Transverse colon (tissue), 4 donors: ENCODE results near the gene TANK. TPM values are rescaled to one million over a fixed set of nuclear protein-coding genes. Genes with fewer than 3 reads are reported as not detected.

Experiments used
- DNase-seq: peaks from one replicate; pipeline ENCODE4 v3.0.0-alpha.2; 2019
- H3K27ac ChIP-seq, 4 donors: fragments of 200-600 bp; sonication (generic); 2 replicates each; pipeline ENCODE4 v1.5.1; 2016 to 2018; ENCODE audit warnings: inconsistent platforms in 4 of 4
- H3K27me3 ChIP-seq: fragments of 200-600 bp; sonication (generic); 2 replicates; pipeline ENCODE4 v1.5.1; 2017; ENCODE audit warnings: inconsistent platforms
- H3K36me3 ChIP-seq, 4 donors: fragments of 200-600 bp; sonication (generic); 2 replicates each; pipeline ENCODE4 v1.5.1; 2017 to 2019; ENCODE audit warnings: inconsistent platforms in 4 of 4
- H3K4me1 ChIP-seq, 4 donors: fragments of 200-600 bp; sonication (generic); 2 replicates each; pipeline ENCODE4 v1.5.1; 2017 to 2020; ENCODE audit warnings: inconsistent platforms in 4 of 4
- H3K4me3 ChIP-seq, 4 donors: fragments of 200-600 bp; sonication (generic); 1 replicate in 1 of 4; 2 replicates in 3 of 4; pipeline versions ENCODE4 v1.5.1 to v1.6.1; 2017 to 2019; ENCODE audit warnings: inconsistent platforms in 4 of 4
- H3K9me3 ChIP-seq, 2 donors: fragments of 200-600 bp; sonication (generic); 2 replicates each; pipeline ENCODE4 v1.5.1; 2017 to 2019; ENCODE audit warnings: inconsistent platforms in 2 of 2
- EP300 ChIP-seq: sonication (generic); formaldehyde crosslinking; IDR thresholded peaks from one replicate; pipeline ENCODE4 v1.6.1; 2017; ENCODE audit warnings: antibody characterized with exemption, low read depth
- POLR2A ChIP-seq: fragments of 450-650 bp; IDR thresholded peaks from one replicate; pipeline ENCODE4 v1.6.1; 2016; ENCODE audit warnings: antibody characterized with exemption, mild to moderate bottlenecking, moderate library complexity
- POLR2AphosphoS5 ChIP-seq, 3 donors: sonication (generic); formaldehyde crosslinking; IDR thresholded peaks; one replicate each; pipeline ENCODE4 v1.6.1; 2016; ENCODE audit warnings: antibody characterized with exemption in 3 of 3
- WGBS, 2 donors: methylation state at CpG; one replicate each; pipeline ENCODE4 v1.1.5; 2018; ENCODE audit warnings: low coverage in 1 of 2; 5-methylcytosine and 5-hydroxymethylcytosine counted together
- in situ Hi-C, 4 donors: fragments of 200-750 bp; cut with MboI; loops; one replicate each; pipeline versions ENCODE4 v1.15.0 to v1.15.1; 2017; ENCODE audit warnings: low sequenced_read_pairs in 3 of 4, low pct_ligation_motif_present in 1 of 4, low pct_unique_long_range_greater_than_20kb in 1 of 4
- intact Hi-C: fragments of 100-400 bp; cut with DNase I; formaldehyde crosslinking; loops from one replicate; pipeline ENCODE4 v1.15.1; 2023; ENCODE audit warnings: low total_unique reads
- total RNA-seq, 4 donors: library from RNA; depleted of rRNA; stranded (reverse); fragments of >200 nt; gene quantifications; one replicate each; pipeline ENCODE4 v1.1.0, GENCODE V29; 2016
- TF ChIP-seq, protein P1 (sequence below), 5 experiments: fragments of 200-600 bp in 3 of 5; fragments of 450-650 bp in 2 of 5; sonication (generic) in 3 of 5; IDR thresholded peaks; 1 replicate in 2 of 5; 2 replicates in 3 of 5; pipeline ENCODE4 v1.5.1; 2016 to 2017; ENCODE audit warnings: antibody characterized with exemption in 5 of 5, inconsistent platforms in 3 of 5, mild to moderate bottlenecking in 2 of 5, moderate library complexity in 1 of 5

The TANK gene
- total RNA-seq, 4 donors from 2014 or later = 35.0 to 107 (median 58.0) TPM

DNA sequence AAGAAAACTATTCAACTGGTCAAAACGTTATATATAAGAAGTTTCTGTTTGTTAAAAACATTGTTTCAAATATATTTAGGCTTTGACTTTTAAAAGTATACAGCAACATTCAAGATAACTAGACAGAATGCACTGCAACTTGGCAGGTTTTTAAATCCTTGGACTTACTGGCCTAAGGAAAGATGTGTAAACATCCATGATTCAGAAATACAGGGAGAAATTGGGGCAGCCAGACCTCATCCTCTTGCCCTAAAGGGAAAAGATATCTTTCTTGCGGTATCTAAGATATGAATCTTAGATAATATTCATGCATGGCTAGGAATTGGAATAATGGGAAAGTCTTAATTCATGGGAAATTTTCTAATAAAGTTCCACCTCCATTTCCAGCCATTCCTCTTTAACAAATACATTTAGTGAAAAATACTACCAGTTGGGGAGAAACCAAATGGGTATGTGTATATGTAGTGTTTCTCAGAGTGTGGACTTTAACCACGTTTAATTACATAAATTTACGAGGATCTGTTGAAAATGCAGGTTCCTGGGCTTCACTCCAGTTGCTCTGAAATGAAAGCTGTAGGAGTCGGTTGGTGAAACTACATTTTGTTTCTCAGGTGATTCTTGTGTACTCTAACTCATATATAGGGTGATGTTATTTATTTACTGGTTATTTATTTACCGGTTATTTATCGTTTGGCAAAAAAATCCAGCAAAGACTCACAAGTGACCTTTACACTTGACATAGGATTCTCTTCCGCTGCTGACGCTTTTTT, 587 bp upstream of the TANK start:
- peak overlapping the region in 3 of 4 donors; percentile 60 to 75 (median 63) for H3K4me3 ChIP-seq
- peaks cover 5 to 45% (median 24%) of the 10 kb centered on the region in 4 donors for H3K4me1 ChIP-seq
- no peaks in the 10 kb centered on the region for H3K9me3 ChIP-seq
- peak overlapping the region; percentile 94 to 97 (median 96) for H3K27ac ChIP-seq
- peaks cover 0 to 8% (median 0%) of the 10 kb centered on the region in 4 donors for H3K36me3 ChIP-seq
- no peaks in the 10 kb centered on the region for H3K27me3 ChIP-seq
- intact Hi-C loops = no loop called here
- TF ChIP-seq, protein P1, sequence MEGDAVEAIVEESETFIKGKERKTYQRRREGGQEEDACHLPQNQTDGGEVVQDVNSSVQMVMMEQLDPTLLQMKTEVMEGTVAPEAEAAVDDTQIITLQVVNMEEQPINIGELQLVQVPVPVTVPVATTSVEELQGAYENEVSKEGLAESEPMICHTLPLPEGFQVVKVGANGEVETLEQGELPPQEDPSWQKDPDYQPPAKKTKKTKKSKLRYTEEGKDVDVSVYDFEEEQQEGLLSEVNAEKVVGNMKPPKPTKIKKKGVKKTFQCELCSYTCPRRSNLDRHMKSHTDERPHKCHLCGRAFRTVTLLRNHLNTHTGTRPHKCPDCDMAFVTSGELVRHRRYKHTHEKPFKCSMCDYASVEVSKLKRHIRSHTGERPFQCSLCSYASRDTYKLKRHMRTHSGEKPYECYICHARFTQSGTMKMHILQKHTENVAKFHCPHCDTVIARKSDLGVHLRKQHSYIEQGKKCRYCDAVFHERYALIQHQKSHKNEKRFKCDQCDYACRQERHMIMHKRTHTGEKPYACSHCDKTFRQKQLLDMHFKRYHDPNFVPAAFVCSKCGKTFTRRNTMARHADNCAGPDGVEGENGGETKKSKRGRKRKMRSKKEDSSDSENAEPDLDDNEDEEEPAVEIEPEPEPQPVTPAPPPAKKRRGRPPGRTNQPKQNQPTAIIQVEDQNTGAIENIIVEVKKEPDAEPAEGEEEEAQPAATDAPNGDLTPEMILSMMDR (IDR thresholded peaks at IDR 0.05) = no peak
- TF ChIP-seq POLR2AphosphoS5 (IDR thresholded peaks at IDR 0.05) (no peak), EP300 (no peak), POLR2A (no peak)
- no peak for DNase-seq
- 10 to 11% methylated on average over 9 of the region's 9 CpGs for WGBS, 2 donors
- in situ Hi-C loops = no loop called here

- Histone ChIP-seq H3K27me3 (no peaks in the 10 kb centered on the region), H3K9me3 (no peaks in the 10 kb centered on the region), H3K4me1 (peaks cover 8 to 60% (median 26%) of the 10 kb centered on the region in 4 donors), H3K36me3 (peaks cover 0 to 8% (median 0%) of the 10 kb centered on the region in 4 donors), H3K27ac (peak overlapping the region; percentile 94 to 97 (median 96)), H3K4me3 (peak overlapping the region; percentile 60 to 82 (median 69))
- no peak for DNase-seq
- WGBS, 2 donors = 5 to 6% methylated on average over 10 to 13 of the region's 13 CpGs
- intact Hi-C loops (no loop called here), in situ Hi-C loops (no loop called here)
- TF ChIP-seq POLR2AphosphoS5 (IDR thresholded peaks at IDR 0.05) (no peak), POLR2A (no peak), EP300 (no peak)
- TF ChIP-seq, protein P1 (IDR thresholded peaks at IDR 0.05) = no peak
Observed at GRCh38 chr2:161161074-161161706, 962 bp downstream of the TANK start.

DNA sequence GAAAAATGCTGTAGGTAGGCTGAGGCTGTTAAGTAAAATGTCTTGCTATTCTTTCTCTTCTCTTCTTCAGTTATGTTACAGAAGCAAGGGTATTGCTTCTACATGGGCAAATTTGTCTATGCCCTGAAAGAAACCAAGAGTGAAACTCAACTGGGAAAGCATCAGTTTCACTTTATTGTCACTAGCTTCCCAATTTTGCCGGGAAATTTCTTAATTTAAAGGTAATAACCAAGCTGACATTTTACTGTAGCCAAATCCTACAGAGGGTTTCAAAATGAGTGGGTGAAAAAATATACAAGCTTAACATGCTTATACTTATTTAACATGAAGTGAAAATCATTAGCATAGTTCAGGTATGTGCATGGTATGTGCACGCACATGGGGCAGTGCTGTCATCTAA, 3.2 kb downstream of the TANK start:
- no peak overlapping the region for H3K27ac ChIP-seq
- no peak overlapping the region for H3K4me3 ChIP-seq
- in situ Hi-C loops = no loop called here
- TF ChIP-seq, protein P1 (IDR thresholded peaks at IDR 0.05) = no peak
- TF ChIP-seq POLR2AphosphoS5 (IDR thresholded peaks at IDR 0.05) (no peak), EP300 (no peak), POLR2A (no peak)
- H3K4me1 ChIP-seq = peaks cover 8 to 63% (median 26%) of the 10 kb centered on the region in 4 donors
- H3K36me3 ChIP-seq = peaks cover 0 to 8% (median 0%) of the 10 kb centered on the region in 4 donors
- no peaks in the 10 kb centered on the region for H3K9me3 ChIP-seq
- WGBS, 2 donors = 77 to 78% methylated on average over 2 of the region's 2 CpGs
- no peaks in the 10 kb centered on the region for H3K27me3 ChIP-seq
- DNase-seq = no peak
- intact Hi-C loops = no loop called here

DNA sequence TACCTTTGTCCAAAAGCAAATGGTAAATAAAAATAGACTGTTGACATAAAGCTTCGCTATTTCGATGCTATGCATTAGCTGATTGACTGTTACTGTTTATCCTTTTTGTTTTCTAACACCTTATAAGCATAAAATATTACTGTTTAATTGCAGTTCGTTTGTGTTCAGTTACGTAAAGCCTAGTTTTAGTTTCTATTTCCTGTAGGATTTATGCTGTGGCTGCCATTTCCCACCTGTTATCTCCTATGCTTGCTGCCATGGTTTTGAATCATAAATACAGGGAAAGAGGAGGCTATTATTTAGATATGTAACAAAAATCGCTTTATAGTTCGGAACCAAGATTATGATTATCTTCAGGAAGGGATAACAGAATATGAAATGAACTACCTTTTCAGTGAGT, 3.9 kb downstream of the TANK start:
- intact Hi-C loops (no loop called here), in situ Hi-C loops (no loop called here)
- WGBS, 2 donors = 75 to 80% methylated on average over 6 of the region's 6 CpGs
- H3K4me1 ChIP-seq = peaks cover 8 to 58% (median 24%) of the 10 kb centered on the region in 4 donors
- H3K27ac ChIP-seq = no peak overlapping the region
- H3K4me3 ChIP-seq = no peak overlapping the region
- H3K36me3 ChIP-seq = peaks cover 0 to 8% (median 0%) of the 10 kb centered on the region in 4 donors
- DNase-seq = no peak
- TF ChIP-seq POLR2A = no peak
- no peak for TF ChIP-seq POLR2AphosphoS5 (IDR thresholded peaks at IDR 0.05)
- no peak for TF ChIP-seq EP300
- TF ChIP-seq, protein P1 (IDR thresholded peaks at IDR 0.05) = no peak
- H3K9me3 ChIP-seq = no peaks in the 10 kb centered on the region
- H3K27me3 ChIP-seq = no peaks in the 10 kb centered on the region
